ENCODE measurements around the gene ZNF292. TPM values are rescaled to one million over a fixed set of nuclear protein-coding genes. Genes with fewer than 3 reads are reported as not detected.
"Not testable (repeated sequence)": the region's sequence is repeated elsewhere in the genome, so short reads cannot be mapped to it uniquely, and the experiment has no call there.

Gene ZNF292
- total RNA-seq, 2 donors from 2014 or later: 55.3 to 68.0 TPM

- Mint-ChIP-seq H3K9me3 (peaks cover 0 to 2% of the 10 kb centered on the region in 2 donors), H3K4me1 (ENCODE audit: low read depth) (no peaks in the 10 kb centered on the region), H3K27me3 (ENCODE audit: low read depth) (peaks cover 25% of the 10 kb centered on the region), H3K4me3 (peak overlapping the region in 1 of 2 donors; percentile 58), H3K27ac (no peak overlapping the region), H3K36me3 (ENCODE audit: insufficient read depth in 2 of 2) (peaks cover 0 to 4% of the 10 kb centered on the region in 2 donors)
- ATAC-seq (replicated peaks in 1 of 2) (peak in 1 of 2 donors; percentile 60), DNase-seq (no peak)
These were observed 9.0 kb upstream of the ZNF292 start for GRCh38 chr6:87146363-87146762.

- Mint-ChIP-seq H3K27ac (no peak overlapping the region), H3K4me1 (ENCODE audit: low read depth) (peaks cover 26% of the 10 kb centered on the region), H3K4me3 (no peak overlapping the region), H3K36me3 (ENCODE audit: insufficient read depth in 2 of 2) (peaks cover under 1 to 3% of the 10 kb centered on the region in 2 donors), H3K27me3 (ENCODE audit: low read depth) (no peaks in the 10 kb centered on the region), H3K9me3 (no peaks in the 10 kb centered on the region)
- no peak for ATAC-seq (replicated peaks in 1 of 2)
- DNase-seq: no peak
These were observed 5.0 kb upstream of the ZNF292 start for GRCh38 chr6:87150406-87150805.

GRCh38 chr6:87151471-87151780 lies 3.9 kb upstream of the ZNF292 start:
- Mint-ChIP-seq H3K9me3 (no peaks in the 10 kb centered on the region), H3K4me3 (peak overlapping the region; percentile 79 to 89), H3K27me3 (ENCODE audit: low read depth) (no peaks in the 10 kb centered on the region), H3K4me1 (ENCODE audit: low read depth) (peaks cover 28% of the 10 kb centered on the region), H3K27ac (peak overlapping the region; percentile 79), H3K36me3 (ENCODE audit: insufficient read depth in 2 of 2) (peaks cover 5 to 6% of the 10 kb centered on the region in 2 donors)
- ATAC-seq (replicated peaks in 1 of 2): no peak
- no peak for DNase-seq

GRCh38 chr6:87151781-87152525 lies 3.4 kb upstream of the ZNF292 start:
- peak overlapping the region; percentile 79 to 89 for H3K4me3 Mint-ChIP-seq
- H3K27ac Mint-ChIP-seq: peak overlapping the region; percentile 98
- H3K4me1 Mint-ChIP-seq (ENCODE audit: low read depth): peaks cover 33% of the 10 kb centered on the region
- ATAC-seq (replicated peaks in 1 of 2): peak; percentile 54 to 55
- peak; percentile 83 to 87 for DNase-seq
- H3K9me3 Mint-ChIP-seq: no peaks in the 10 kb centered on the region
- peaks cover 9% of the 10 kb centered on the region in 2 donors for H3K36me3 Mint-ChIP-seq (ENCODE audit: insufficient read depth in 2 of 2)
- no peaks in the 10 kb centered on the region for H3K27me3 Mint-ChIP-seq (ENCODE audit: low read depth)

- H3K9me3 Mint-ChIP-seq: no peaks in the 10 kb centered on the region
These were observed 2.8 kb upstream of the ZNF292 start for GRCh38 chr6:87152526-87152955.

GRCh38 chr6:87154641-87154992 lies 748 bp upstream of the ZNF292 start:
- no peaks in the 10 kb centered on the region for H3K9me3 Mint-ChIP-seq
- DNase-seq (no peak), ATAC-seq (replicated peaks in 1 of 2) (no peak)
- peaks cover 9 to 15% of the 10 kb centered on the region in 2 donors for H3K36me3 Mint-ChIP-seq (ENCODE audit: insufficient read depth in 2 of 2)
- peak overlapping the region; percentile 98 for H3K27ac Mint-ChIP-seq
- H3K27me3 Mint-ChIP-seq (ENCODE audit: low read depth): no peaks in the 10 kb centered on the region
- H3K4me3 Mint-ChIP-seq: peak overlapping the region; percentile 79 to 89
- peaks cover 50% of the 10 kb centered on the region for H3K4me1 Mint-ChIP-seq (ENCODE audit: low read depth)

More at GRCh38 chr6:87152526-87152955, 2.8 kb upstream of the ZNF292 start:
- DNase-seq: no peak
- H3K27ac Mint-ChIP-seq: peak overlapping the region; percentile 98
- H3K4me1 Mint-ChIP-seq (ENCODE audit: low read depth): peaks cover 35% of the 10 kb centered on the region
- peaks cover 9 to 10% of the 10 kb centered on the region in 2 donors for H3K36me3 Mint-ChIP-seq (ENCODE audit: insufficient read depth in 2 of 2)
- ATAC-seq (replicated peaks in 1 of 2): no peak
- H3K27me3 Mint-ChIP-seq (ENCODE audit: low read depth): no peaks in the 10 kb centered on the region
- H3K4me3 Mint-ChIP-seq: peak overlapping the region; percentile 79 to 89

GRCh38 chr6:87155842-87156815 lies 764 bp downstream of the ZNF292 start:
- DNase-seq: peak; percentile 48 to 49
- Mint-ChIP-seq H3K27ac (peak overlapping the region; percentile 95), H3K4me1 (ENCODE audit: low read depth) (peaks cover 64% of the 10 kb centered on the region)

GRCh38 chr6:87157596-87157995 lies 2.2 kb downstream of the ZNF292 start:
- peak overlapping the region; percentile 43 to 67 for H3K4me3 Mint-ChIP-seq
- not testable (repeated sequence) for DNase-seq; H3K9me3 Mint-ChIP-seq; ATAC-seq (replicated peaks in 1 of 2); H3K27me3 Mint-ChIP-seq (ENCODE audit: low read depth)
- peak overlapping the region; percentile 33 for H3K27ac Mint-ChIP-seq
- H3K4me1 Mint-ChIP-seq (ENCODE audit: low read depth): peaks cover 72% of the 10 kb centered on the region
- H3K36me3 Mint-ChIP-seq (ENCODE audit: insufficient read depth in 2 of 2): peaks cover 9 to 15% of the 10 kb centered on the region in 2 donors

More at GRCh38 chr6:87155842-87156815, 764 bp downstream of the ZNF292 start:
- H3K36me3 Mint-ChIP-seq (ENCODE audit: insufficient read depth in 2 of 2): peaks cover 9 to 15% of the 10 kb centered on the region in 2 donors
- H3K9me3 Mint-ChIP-seq: no peaks in the 10 kb centered on the region
- peak overlapping the region; percentile 79 to 89 for H3K4me3 Mint-ChIP-seq
- no peaks in the 10 kb centered on the region for H3K27me3 Mint-ChIP-seq (ENCODE audit: low read depth)
- ATAC-seq (replicated peaks in 1 of 2): peak in 1 of 2 donors; percentile 1

- Mint-ChIP-seq H3K27me3 (ENCODE audit: low read depth) (no peaks in the 10 kb centered on the region), H3K4me1 (ENCODE audit: low read depth) (peaks cover 85% of the 10 kb centered on the region), H3K36me3 (ENCODE audit: insufficient read depth in 2 of 2) (peaks cover 5 to 18% of the 10 kb centered on the region in 2 donors), H3K27ac (no peak overlapping the region), H3K9me3 (no peaks in the 10 kb centered on the region), H3K4me3 (no peak overlapping the region)
- no peak for ATAC-seq (replicated peaks in 1 of 2)
- no peak for DNase-seq
These were observed 5.9 kb downstream of the ZNF292 start for GRCh38 chr6:87161299-87161698.

GRCh38 chr6:87164004-87164403 lies 8.6 kb downstream of the ZNF292 start:
- DNase-seq: no peak
- Mint-ChIP-seq H3K36me3 (ENCODE audit: insufficient read depth in 2 of 2) (peaks cover 0 to 9% of the 10 kb centered on the region in 2 donors), H3K4me3 (no peak overlapping the region)

GRCh38 chr6:87164506-87164905 lies 9.1 kb downstream of the ZNF292 start:
- ATAC-seq (replicated peaks in 1 of 2) (no peak), DNase-seq (no peak)
- no peak overlapping the region for H3K4me3 Mint-ChIP-seq
- no peaks in the 10 kb centered on the region for H3K9me3 Mint-ChIP-seq
- no peaks in the 10 kb centered on the region for H3K27me3 Mint-ChIP-seq (ENCODE audit: low read depth)
- no peak overlapping the region for H3K27ac Mint-ChIP-seq
- peaks cover 80% of the 10 kb centered on the region for H3K4me1 Mint-ChIP-seq (ENCODE audit: low read depth)
- H3K36me3 Mint-ChIP-seq (ENCODE audit: insufficient read depth in 2 of 2): peaks cover 0 to 10% of the 10 kb centered on the region in 2 donors

More at GRCh38 chr6:87164004-87164403, 8.6 kb downstream of the ZNF292 start:
- ATAC-seq (replicated peaks in 1 of 2): no peak
- no peaks in the 10 kb centered on the region for H3K27me3 Mint-ChIP-seq (ENCODE audit: low read depth)
- H3K27ac Mint-ChIP-seq: no peak overlapping the region
- peaks cover 81% of the 10 kb centered on the region for H3K4me1 Mint-ChIP-seq (ENCODE audit: low read depth)
- no peaks in the 10 kb centered on the region for H3K9me3 Mint-ChIP-seq

- DNase-seq (no peak), ATAC-seq (replicated peaks in 1 of 2) (no peak)
- peak overlapping the region in 1 of 2 donors; percentile 23 for H3K4me3 Mint-ChIP-seq
- H3K4me1 Mint-ChIP-seq (ENCODE audit: low read depth): peaks cover 73% of the 10 kb centered on the region
- no peaks in the 10 kb centered on the region for H3K9me3 Mint-ChIP-seq
- no peaks in the 10 kb centered on the region for H3K27me3 Mint-ChIP-seq (ENCODE audit: low read depth)
- H3K36me3 Mint-ChIP-seq (ENCODE audit: insufficient read depth in 2 of 2): peaks cover 0 to 11% of the 10 kb centered on the region in 2 donors
- H3K27ac Mint-ChIP-seq: peak overlapping the region; percentile 44
These were observed 9.8 kb downstream of the ZNF292 start for GRCh38 chr6:87165185-87165584.
